OCI-LY7 (cell line): Measurements from ENCODE around the gene TPX2. TPM values are rescaled to one million over a fixed set of nuclear protein-coding genes. Genes with fewer than 3 reads are reported as not detected.
A peak's percentile ranks its signal among the peaks of the same experiment; 100 is the strongest.

Experiments used
- BruUV-seq: library from RNA; stranded (reverse); fragments of 400-500 nt; replicated peaks from 2 replicates; lab custom pipeline; 2021; lab: Mats Ljungman, UMichigan
- CTCF ChIA-PET: fragments of 300-600 bp; sonication (Branson Sonifier 250); formaldehyde crosslinking; loops from one replicate; lab custom pipeline; 2022; ENCODE audit warnings: antibody characterized with exemption; ENCODE audit not compliant: unreplicated experiment; lab: Charles Lee
- POLR2A ChIA-PET: fragments of 300-600 bp; sonication (Branson Sonifier 250); formaldehyde crosslinking; loops from one replicate; lab custom pipeline; 2022; ENCODE audit warnings: antibody characterized with exemption; lab: Charles Lee
- DNase-seq: peaks from one replicate; pipeline ENCODE4 v3.0.0-alpha.2; 2015; ENCODE audit warnings: low spot score
- H2AFZ ChIP-seq: fragments of 200-600 bp; sonication (generic), shearing (Covaris generic); 2 replicates; pipeline ENCODE4 v1.6.1; 2014; ENCODE audit warnings: mild to moderate bottlenecking, antibody characterized with exemption, low read length, moderate library complexity
- H3K27ac ChIP-seq: fragments of 200-600 bp; sonication (generic); 2 replicates; pipeline ENCODE4 v1.5.1; 2014; ENCODE audit warnings: mixed run types, low read depth, mild to moderate bottlenecking, moderate library complexity, low read length, inconsistent platforms; ENCODE audit not compliant: poor library complexity, severe bottlenecking
- H3K36me3 ChIP-seq: fragments of 200-600 bp; sonication (generic); 2 replicates; pipeline ENCODE4 v1.6.1; 2014; ENCODE audit warnings: mild to moderate bottlenecking, antibody characterized with exemption, low read length, moderate library complexity, mixed read lengths; ENCODE audit not compliant: insufficient read depth
- H3K4me1 ChIP-seq: fragments of 200-600 bp; sonication (generic); 2 replicates; pipeline ENCODE4 v1.5.1; 2014; ENCODE audit warnings: mild to moderate bottlenecking, low read length; ENCODE audit not compliant: insufficient read depth, poor library complexity, severe bottlenecking
- H3K4me2 ChIP-seq: fragments of 200-600 bp; sonication (generic); 2 replicates; pipeline ENCODE4 v1.6.1; 2014; ENCODE audit warnings: mild to moderate bottlenecking, low read length
- H3K4me3 ChIP-seq: fragments of 200-600 bp; sonication (generic); 2 replicates; pipeline ENCODE4 v1.5.1; 2014; ENCODE audit warnings: mild to moderate bottlenecking, low read depth, low read length; ENCODE audit not compliant: poor library complexity, severe bottlenecking
- H3K79me2 ChIP-seq: fragments of 200-600 bp; sonication (generic); 2 replicates; pipeline ENCODE4 v1.6.1; 2016; ENCODE audit warnings: low read depth, mild to moderate bottlenecking, low read length, moderate library complexity, mixed read lengths; ENCODE audit not compliant: insufficient read depth
- H3K9me2 ChIP-seq: fragments of 200-600 bp; sonication (generic); 2 replicates; pipeline ENCODE4 v1.6.1; 2016; ENCODE audit warnings: mild to moderate bottlenecking, low read length, mixed read lengths; ENCODE audit not compliant: insufficient read depth
- H3K9me3 ChIP-seq: fragments of 200-600 bp; sonication (generic); 2 replicates; pipeline ENCODE4 v1.6.1; 2014; ENCODE audit warnings: mild to moderate bottlenecking, mixed run types, low read length, mixed read lengths
- H4K20me1 ChIP-seq: fragments of 200-600 bp; sonication (generic); 2 replicates; pipeline ENCODE4 v1.6.1; 2014; ENCODE audit warnings: mild to moderate bottlenecking, antibody characterized with exemption, low read length, moderate library complexity, mixed read lengths; ENCODE audit not compliant: insufficient read depth
- CTCF ChIP-seq: fragments of 200-600 bp; sonication (generic); conservative IDR thresholded peaks from 2 replicates; pipeline ENCODE4 v1.5.1; 2014; ENCODE audit warnings: mild to moderate bottlenecking, antibody characterized with exemption, low read length, moderate library complexity, mixed read lengths
- EZH2phosphoT487 ChIP-seq: fragments of 200-600 bp; sonication (generic); IDR thresholded peaks from 2 replicates; pipeline ENCODE4 v1.6.1; 2018; ENCODE audit warnings: low read depth, borderline replicate concordance, mild to moderate bottlenecking, mixed run types, antibody characterized with exemption, low read length, moderate library complexity, mixed read lengths
- intact Hi-C: fragments of 100-400 bp; cut with micrococcal nuclease; formaldehyde crosslinking; loops from one replicate; pipeline ENCODE4 v1.10.0; 2022; ENCODE audit not compliant: unreplicated experiment
- total RNA-seq, 2 experiments: library from RNA; depleted of rRNA in 1 of 2; stranded (reverse); fragments of >200 nt in 1 of 2; shearing (Covaris generic) in 1 of 2; gene quantifications; 2 replicates each; pipeline ENCODE4 v1.2.3, GENCODE V29; 2014 to 2022

The TPX2 gene
- total RNA-seq, 2 experiments from 2014 or later, result 121 to 173 TPM

DNA sequence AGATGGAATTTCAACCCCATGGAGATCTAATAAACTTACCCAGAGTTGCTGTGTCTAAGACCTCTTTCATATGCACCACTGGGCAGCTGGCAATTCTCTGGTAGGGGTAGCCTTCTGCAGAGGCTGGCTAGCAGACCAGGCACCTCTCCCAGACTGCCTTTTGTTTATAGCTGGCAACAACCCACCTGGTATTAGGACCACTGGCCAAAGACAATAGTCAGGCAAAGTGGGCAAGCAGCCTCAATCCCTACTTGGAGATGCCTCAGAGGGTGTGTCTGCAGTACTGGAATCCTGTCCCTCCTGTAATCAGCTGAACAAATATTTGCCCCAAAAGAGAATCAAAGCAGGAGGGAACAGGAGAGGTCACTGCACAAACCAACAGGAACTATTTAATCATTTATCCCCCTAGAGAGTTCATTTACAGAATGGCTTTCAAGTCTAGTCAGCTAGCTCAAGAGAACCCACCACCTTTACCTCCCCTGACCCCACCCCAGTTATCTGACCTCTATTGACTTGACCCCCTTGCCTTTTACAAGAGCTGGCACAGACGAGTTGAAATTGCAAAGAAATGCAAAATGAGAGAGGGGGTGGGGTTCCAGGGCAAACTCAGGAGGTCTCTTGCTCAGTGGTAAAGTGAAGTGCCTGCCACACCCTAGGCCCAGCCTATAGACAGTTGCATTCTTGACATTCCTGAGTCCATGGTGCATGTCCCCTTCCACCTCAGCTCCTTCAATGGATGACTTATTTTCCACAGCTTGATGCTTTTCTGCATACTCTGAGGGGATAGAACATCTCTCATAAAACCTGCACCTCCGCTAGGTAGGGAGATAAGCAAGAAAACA is 19.2 kb upstream of the TPX2 start:
- intact Hi-C loops, result loop anchor here (5.0 kb wide), 1 partner anchor 153 kb away; no protein-coding TSS in a partner anchor
- BruUV-seq, result no TSS peak
- CTCF ChIA-PET, result interaction anchor here (0.5 to 2.4 kb wide), 4 partner anchors 21 to 58 kb away, joined by 3 to 11 read pairs (median 4); no protein-coding TSS in a partner anchor

GRCh38 chr20:31720486-31721407 is 18.3 kb upstream of the TPX2 start:
- Histone ChIP-seq H3K27ac (peak overlapping the region; percentile 89), H3K9me3 (no peaks in the 10 kb centered on the region), H3K4me3 (peak overlapping the region; percentile 95), H3K4me1 (peaks cover 49% of the 10 kb centered on the region), H3K79me2 (peaks cover 73% of the 10 kb centered on the region), H3K9me2 (no peaks in the 10 kb centered on the region), H3K4me2 (peak overlapping the region; percentile 94), H4K20me1 (peaks cover 25% of the 10 kb centered on the region; the same call in 1 of the 2 replicates), H2AFZ (no peak overlapping the region), H3K36me3 (peaks cover 58% of the 10 kb centered on the region)
- TF ChIP-seq EZH2phosphoT487, result no peak
- peak; percentile 75 for TF ChIP-seq CTCF
- ChIA-PET CTCF (interaction anchor here (0.5 to 4.0 kb wide), 5 partner anchors 22 to 59 kb away, joined by 3 to 66 read pairs (median 6); no protein-coding TSS in a partner anchor), POLR2A (interaction anchor here (0.6 to 3.9 kb wide), 14 partner anchors 11 to 87 kb away, joined by 3 to 79 read pairs (median 6); no protein-coding TSS in a partner anchor)
- DNase-seq, result peak; percentile 85
- intact Hi-C loops, result loop anchor here (5.0 kb wide), 1 partner anchor 153 kb away; no protein-coding TSS in a partner anchor
- BruUV-seq, result no TSS peak

More for the DNA sequence above, 19.2 kb upstream of the TPX2 start:
- peak overlapping the region; percentile 89 for H3K27ac ChIP-seq
- H3K4me2 ChIP-seq, result peak overlapping the region; percentile 94
- no peak for DNase-seq
- TF ChIP-seq EZH2phosphoT487 (no peak), CTCF (no peak)
- peak overlapping the region; percentile 95 for H3K4me3 ChIP-seq
- POLR2A ChIA-PET, result interaction anchor here (0.6 to 2.8 kb wide), 13 partner anchors 10 to 164 kb away, joined by 3 to 22 read pairs (median 4); no protein-coding TSS in a partner anchor
- no peaks in the 10 kb centered on the region for H3K9me3 ChIP-seq
- H3K36me3 ChIP-seq, result peaks cover 65% of the 10 kb centered on the region
- peaks cover 53% of the 10 kb centered on the region for H3K4me1 ChIP-seq
- H4K20me1 ChIP-seq, result peaks cover 25% of the 10 kb centered on the region; the same call in 1 of the 2 replicates
- no peak overlapping the region for H2AFZ ChIP-seq
- H3K79me2 ChIP-seq, result peaks cover 80% of the 10 kb centered on the region
- H3K9me2 ChIP-seq, result no peaks in the 10 kb centered on the region
